Measurements from ENCODE around the gene B3GLCT. TPM values are rescaled to one million over a fixed set of nuclear protein-coding genes. Genes with fewer than 3 reads are reported as not detected.

The B3GLCT gene
- polyA plus RNA-seq, 1 donor from 2014 or later = 8.2 TPM

- Histone ChIP-seq H3K4me3 (ENCODE audit: low read length) (no peak overlapping the region), H3K4me2 (ENCODE audit: low read length) (no peak overlapping the region), H3K9me3 (ENCODE audit: low read length) (peaks cover 11% of the 10 kb centered on the region), H3F3A (ENCODE audit: insufficient read depth, low read length, poor library complexity, severe bottlenecking) (no peaks in the 10 kb centered on the region), H3K79me2 (replicated peaks; ENCODE audit: insufficient read depth, low read length) (no peaks in the 10 kb centered on the region), H3K36me3 (ENCODE audit: insufficient read depth, low read length) (no peaks in the 10 kb centered on the region), H3K9me2 (ENCODE audit: insufficient read depth, low read length) (no peaks in the 10 kb centered on the region), H4K20me1 (ENCODE audit: insufficient read depth) (no peaks in the 10 kb centered on the region), H2AFZ (ENCODE audit: low read depth, low read length) (no peak overlapping the region), H3K27me3 (ENCODE audit: insufficient read depth, low read depth, low read length) (no peaks in the 10 kb centered on the region), H3K27ac (ENCODE audit: low read length) (no peak overlapping the region), H3K9ac (ENCODE audit: low read length) (no peak overlapping the region)
- TF ChIP-seq RAD21 (conservative IDR thresholded peaks at IDR 0.05) (no peak), POLR2AphosphoS5 (IDR thresholded peaks at IDR 0.05) (no peak), TAF1 (IDR thresholded peaks at IDR 0.05; ENCODE audit: low read depth) (no peak), SMC3 (conservative IDR thresholded peaks at IDR 0.05; ENCODE audit: poor library complexity) (no peak), EZH2 (IDR thresholded peaks at IDR 0.05; ENCODE audit: borderline replicate concordance, insufficient read depth, low read length, poor library complexity, severe bottlenecking) (no peak), EP300 (conservative IDR thresholded peaks at IDR 0.05; ENCODE audit: poor library complexity, severe bottlenecking) (no peak), MXI1 (conservative IDR thresholded peaks at IDR 0.05; ENCODE audit: poor library complexity, severe bottlenecking) (no peak), REST (IDR thresholded peaks at IDR 0.05; ENCODE audit: borderline replicate concordance) (no peak), CTCF (IDR thresholded peaks at IDR 0.05; ENCODE audit: poor library complexity, severe bottlenecking) (no peak)
Observed at GRCh38 chr13:31310786-31311185, 111.0 kb downstream of the B3GLCT start.

- Histone ChIP-seq H2AFZ (ENCODE audit: low read depth, low read length) (no peak overlapping the region), H3K36me3 (ENCODE audit: insufficient read depth, low read length) (no peaks in the 10 kb centered on the region), H3K4me2 (ENCODE audit: low read length) (no peak overlapping the region), H3K27me3 (ENCODE audit: insufficient read depth, low read depth, low read length) (no peaks in the 10 kb centered on the region), H3K9me3 (ENCODE audit: low read length) (peaks cover 14% of the 10 kb centered on the region), H3K4me3 (ENCODE audit: low read length) (no peak overlapping the region), H3K27ac (ENCODE audit: low read length) (no peak overlapping the region), H3K9ac (ENCODE audit: low read length) (no peak overlapping the region), H3K79me2 (replicated peaks; ENCODE audit: insufficient read depth, low read length) (no peaks in the 10 kb centered on the region), H3K9me2 (ENCODE audit: insufficient read depth, low read length) (no peaks in the 10 kb centered on the region), H4K20me1 (ENCODE audit: insufficient read depth) (no peaks in the 10 kb centered on the region), H3F3A (ENCODE audit: insufficient read depth, low read length, poor library complexity, severe bottlenecking) (no peaks in the 10 kb centered on the region)
- TF ChIP-seq EZH2 (IDR thresholded peaks at IDR 0.05; ENCODE audit: borderline replicate concordance, insufficient read depth, low read length, poor library complexity, severe bottlenecking) = no peak
- no peak for TF ChIP-seq CTCF (IDR thresholded peaks at IDR 0.05; ENCODE audit: poor library complexity, severe bottlenecking)
- TF ChIP-seq RAD21 (conservative IDR thresholded peaks at IDR 0.05) = no peak
- TF ChIP-seq MXI1 (conservative IDR thresholded peaks at IDR 0.05; ENCODE audit: poor library complexity, severe bottlenecking) = no peak
- no peak for TF ChIP-seq TAF1 (IDR thresholded peaks at IDR 0.05; ENCODE audit: low read depth)
- TF ChIP-seq POLR2AphosphoS5 (IDR thresholded peaks at IDR 0.05) = no peak
- TF ChIP-seq EP300 (conservative IDR thresholded peaks at IDR 0.05; ENCODE audit: poor library complexity, severe bottlenecking) = no peak
- TF ChIP-seq REST (IDR thresholded peaks at IDR 0.05; ENCODE audit: borderline replicate concordance) = no peak
- no peak for TF ChIP-seq SMC3 (conservative IDR thresholded peaks at IDR 0.05; ENCODE audit: poor library complexity)
Observed at GRCh38 chr13:31311921-31312320, 112.1 kb downstream of the B3GLCT start.
